Esophagus muscularis mucosa (tissue), 4 donors: Measurements from ENCODE around the gene HPS4. TPM values are rescaled to one million over a fixed set of nuclear protein-coding genes. Genes with fewer than 3 reads are reported as not detected.

Experiments
- DNase-seq: peaks from one replicate; pipeline ENCODE4 v3.0.0-alpha.2; 2017; ENCODE audit errors: extremely low spot score
- H3K27ac ChIP-seq, 4 donors: fragments of 200-600 bp; sonication (generic); replicated peaks in 1 of 4; 1 replicate in 3 of 4; 2 replicates in 1 of 4; pipeline ENCODE4 v1.5.1; 2016 to 2019; ENCODE audit warnings: mild to moderate bottlenecking in 1 of 4
- H3K27me3 ChIP-seq, 4 donors: fragments of 200-600 bp; sonication (generic); one replicate each; pipeline versions ENCODE4 v1.5.1 to v1.6.0; 2016 to 2019
- H3K36me3 ChIP-seq, 4 donors: fragments of 200-600 bp; sonication (generic); one replicate each; pipeline ENCODE4 v1.5.1; 2016 to 2019
- H3K4me1 ChIP-seq, 4 donors: fragments of 200-600 bp; sonication (generic); one replicate each; pipeline ENCODE4 v1.5.1; 2016 to 2019
- H3K4me3 ChIP-seq, 4 donors: fragments of 200-600 bp; sonication (generic); 1 replicate in 2 of 4; 2 replicates in 2 of 4; pipeline ENCODE4 v1.5.1; 2016 to 2019; ENCODE audit warnings: mild to moderate bottlenecking in 4 of 4, moderate library complexity in 1 of 4
- H3K9me3 ChIP-seq, 4 donors: fragments of 200-600 bp; sonication (generic); 1 replicate in 3 of 4; 2 replicates in 1 of 4; pipeline ENCODE4 v1.5.1; 2016 to 2019
- EP300 ChIP-seq: sonication (generic); formaldehyde crosslinking; IDR thresholded peaks from one replicate; pipeline ENCODE4 v1.6.1; 2017; ENCODE audit warnings: antibody characterized with exemption
- POLR2A ChIP-seq: fragments of 450-650 bp; IDR thresholded peaks from one replicate; pipeline ENCODE4 v1.6.1; 2017; ENCODE audit warnings: antibody characterized with exemption, moderate library complexity, mild to moderate bottlenecking, low read depth
- POLR2AphosphoS5 ChIP-seq, 2 donors: sonication (generic); formaldehyde crosslinking; IDR thresholded peaks; one replicate each; pipeline ENCODE4 v1.6.1; 2017; ENCODE audit warnings: antibody characterized with exemption in 2 of 2
- WGBS: methylation state at CpG from one replicate; pipeline ENCODE4 v1.1.5; 2018; 5-methylcytosine and 5-hydroxymethylcytosine counted together
- intact Hi-C: fragments of 100-400 bp; cut with DNase I; formaldehyde crosslinking; loops from one replicate; pipeline ENCODE4 v1.15.1; 2023
- total RNA-seq, 4 donors: library from RNA; depleted of rRNA; stranded (reverse); fragments of >200 nt; gene quantifications; one replicate each; pipeline versions ENCODE4 v1.1.0 to v1.2.1, GENCODE V29; 2016
- TF ChIP-seq, protein P1 (sequence below), 3 experiments: fragments of 200-600 bp in 2 of 3; fragments of 450-650 bp in 1 of 3; sonication (generic) in 2 of 3; IDR thresholded peaks; one replicate each; pipeline ENCODE4 v1.5.1; 2017 to 2019; ENCODE audit warnings: antibody characterized with exemption in 3 of 3, mild to moderate bottlenecking in 2 of 3, moderate library complexity in 1 of 3

Gene HPS4
- total RNA-seq, 4 donors from 2014 or later: 15.4 to 17.9 (median 17.5) TPM

DNA sequence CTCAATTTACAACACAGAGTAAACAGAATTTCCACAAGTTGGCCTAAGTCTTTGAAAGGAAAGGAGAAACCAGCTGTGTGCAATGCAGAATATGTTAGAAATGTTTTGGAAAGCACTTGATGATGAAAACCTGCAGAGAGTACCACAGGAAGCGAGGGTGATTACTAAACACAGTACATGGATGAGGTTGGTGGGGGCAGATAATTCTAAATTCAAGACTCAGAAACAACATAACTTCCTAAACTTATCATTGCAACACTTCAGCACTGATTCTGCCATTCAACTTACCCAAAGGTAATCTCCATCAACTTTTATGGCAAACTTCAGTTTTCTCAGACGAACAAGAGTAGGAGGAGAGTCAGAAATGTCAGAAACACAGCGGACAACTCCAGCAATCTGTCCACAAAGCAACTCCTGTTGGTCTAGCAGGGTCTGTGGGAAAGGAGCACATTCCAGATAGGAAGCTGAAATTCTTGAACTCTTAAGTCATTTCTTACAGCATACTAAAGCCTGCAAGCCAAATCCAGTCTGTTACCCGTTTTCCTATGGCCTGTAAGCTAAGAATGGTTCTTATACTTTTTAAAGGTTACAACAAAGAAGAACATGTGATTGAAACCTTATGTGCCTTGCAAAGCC lies 6.8 kb downstream of the HPS4 start:
- H3K36me3 ChIP-seq: peaks cover 45 to 70% (median 54%) of the 10 kb centered on the region in 4 donors

DNA sequence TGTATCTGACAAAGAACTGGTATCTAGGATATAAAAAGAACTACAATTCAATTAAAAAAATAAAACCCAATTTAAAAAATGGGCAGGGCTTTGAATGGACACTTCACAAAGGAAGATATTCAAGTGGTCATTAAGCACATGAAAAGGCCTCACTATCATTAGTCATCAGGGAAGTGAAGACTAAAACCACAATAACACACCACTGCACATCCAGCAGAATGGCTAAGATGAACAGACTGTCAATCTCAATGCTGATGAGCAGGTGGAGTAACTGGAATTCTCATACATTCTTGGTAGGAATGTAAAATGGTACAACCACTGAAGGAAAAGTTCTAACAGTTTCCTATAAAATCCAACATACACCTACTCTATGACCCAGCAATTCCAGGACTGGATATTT lies 8.9 kb downstream of the HPS4 start:
- peaks cover 63 to 85% (median 76%) of the 10 kb centered on the region in 4 donors for H3K36me3 ChIP-seq
- H3K4me3 ChIP-seq: no peak overlapping the region
- no peaks in the 10 kb centered on the region for H3K27me3 ChIP-seq
- TF ChIP-seq, protein P1, sequence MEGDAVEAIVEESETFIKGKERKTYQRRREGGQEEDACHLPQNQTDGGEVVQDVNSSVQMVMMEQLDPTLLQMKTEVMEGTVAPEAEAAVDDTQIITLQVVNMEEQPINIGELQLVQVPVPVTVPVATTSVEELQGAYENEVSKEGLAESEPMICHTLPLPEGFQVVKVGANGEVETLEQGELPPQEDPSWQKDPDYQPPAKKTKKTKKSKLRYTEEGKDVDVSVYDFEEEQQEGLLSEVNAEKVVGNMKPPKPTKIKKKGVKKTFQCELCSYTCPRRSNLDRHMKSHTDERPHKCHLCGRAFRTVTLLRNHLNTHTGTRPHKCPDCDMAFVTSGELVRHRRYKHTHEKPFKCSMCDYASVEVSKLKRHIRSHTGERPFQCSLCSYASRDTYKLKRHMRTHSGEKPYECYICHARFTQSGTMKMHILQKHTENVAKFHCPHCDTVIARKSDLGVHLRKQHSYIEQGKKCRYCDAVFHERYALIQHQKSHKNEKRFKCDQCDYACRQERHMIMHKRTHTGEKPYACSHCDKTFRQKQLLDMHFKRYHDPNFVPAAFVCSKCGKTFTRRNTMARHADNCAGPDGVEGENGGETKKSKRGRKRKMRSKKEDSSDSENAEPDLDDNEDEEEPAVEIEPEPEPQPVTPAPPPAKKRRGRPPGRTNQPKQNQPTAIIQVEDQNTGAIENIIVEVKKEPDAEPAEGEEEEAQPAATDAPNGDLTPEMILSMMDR (IDR thresholded peaks at IDR 0.05): no peak
- TF ChIP-seq EP300 (no peak), POLR2A (no peak), POLR2AphosphoS5 (IDR thresholded peaks at IDR 0.05) (no peak)
- H3K4me1 ChIP-seq: peaks cover 6 to 11% (median 7%) of the 10 kb centered on the region in 4 donors
- H3K27ac ChIP-seq: no peak overlapping the region
- H3K9me3 ChIP-seq: no peaks in the 10 kb centered on the region
- no peak for DNase-seq
- intact Hi-C loops: no loop called here

More for the DNA sequence above, 6.8 kb downstream of the HPS4 start:
- Histone ChIP-seq H3K9me3 (no peaks in the 10 kb centered on the region), H3K4me1 (peaks cover 25 to 32% (median 28%) of the 10 kb centered on the region in 4 donors), H3K4me3 (no peak overlapping the region), H3K27ac (no peak overlapping the region), H3K27me3 (no peaks in the 10 kb centered on the region)
- 83% methylated on average over 4 of the region's 4 CpGs for WGBS
- no peak for TF ChIP-seq EP300
- TF ChIP-seq, protein P1 (IDR thresholded peaks at IDR 0.05): no peak
- TF ChIP-seq POLR2A: no peak
- TF ChIP-seq POLR2AphosphoS5 (IDR thresholded peaks at IDR 0.05): no peak
- intact Hi-C loops: no loop called here
- no peak for DNase-seq

DNA sequence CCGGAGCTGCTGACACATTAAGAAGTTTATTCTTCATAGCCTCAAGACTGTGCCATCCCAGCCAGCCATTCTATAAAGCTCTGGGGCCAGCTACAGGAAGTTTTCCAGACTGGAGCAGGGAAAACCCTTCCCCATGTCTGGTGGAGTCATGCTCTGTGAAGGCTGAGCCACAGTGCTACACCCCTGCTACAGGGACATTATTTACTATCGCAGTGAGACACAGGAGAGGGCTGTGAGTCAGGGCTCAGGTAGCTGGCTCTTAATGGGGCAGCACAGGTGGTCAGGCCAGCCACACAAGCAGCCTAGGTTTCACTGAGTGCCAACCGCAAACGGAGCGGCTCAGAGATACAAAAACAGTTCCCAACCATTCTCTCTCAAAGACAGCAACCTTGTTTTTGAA lies 12.1 kb downstream of the HPS4 start:
- no peaks in the 10 kb centered on the region for H3K4me1 ChIP-seq
- no peaks in the 10 kb centered on the region for H3K9me3 ChIP-seq
- TF ChIP-seq POLR2A (no peak), EP300 (no peak), POLR2AphosphoS5 (IDR thresholded peaks at IDR 0.05) (no peak)
- TF ChIP-seq, protein P1 (IDR thresholded peaks at IDR 0.05): no peak
- H3K4me3 ChIP-seq: no peak overlapping the region
- 90% methylated on average over 5 of the region's 5 CpGs for WGBS
- H3K27me3 ChIP-seq: no peaks in the 10 kb centered on the region
- no peak overlapping the region for H3K27ac ChIP-seq
- H3K36me3 ChIP-seq: peaks cover 77 to 97% (median 90%) of the 10 kb centered on the region in 4 donors
- intact Hi-C loops: no loop called here
- no peak for DNase-seq

DNA sequence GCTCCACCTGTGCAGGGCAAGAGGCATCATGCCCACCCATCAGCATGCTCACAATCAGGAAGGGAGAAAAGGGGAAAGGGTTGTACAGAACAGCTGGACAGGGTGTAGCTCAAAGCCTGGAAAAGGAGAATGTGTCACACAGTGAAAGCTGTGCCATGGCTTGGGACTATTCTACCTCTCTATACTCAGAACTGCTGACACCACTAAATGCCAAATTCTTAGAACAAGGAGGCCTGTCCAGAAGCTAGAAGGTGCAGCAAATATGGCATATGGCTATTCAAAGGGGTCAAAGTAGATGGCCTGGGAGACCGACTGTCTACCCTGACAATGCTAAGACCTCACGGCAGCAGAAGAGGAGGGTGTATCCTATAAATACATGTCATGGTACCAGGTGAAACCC lies 12.8 kb downstream of the HPS4 start:
- H3K36me3 ChIP-seq: peaks cover 74 to 97% (median 89%) of the 10 kb centered on the region in 4 donors
- WGBS: 87% methylated on average over 2 of the region's 2 CpGs
- H3K4me3 ChIP-seq: no peak overlapping the region
- no peaks in the 10 kb centered on the region for H3K27me3 ChIP-seq
- no peak for TF ChIP-seq EP300
- TF ChIP-seq POLR2AphosphoS5 (IDR thresholded peaks at IDR 0.05): no peak
- TF ChIP-seq, protein P1 (IDR thresholded peaks at IDR 0.05): no peak
- TF ChIP-seq POLR2A: no peak
- DNase-seq: no peak
- H3K27ac ChIP-seq: no peak overlapping the region
- intact Hi-C loops: no loop called here
- no peaks in the 10 kb centered on the region for H3K4me1 ChIP-seq
- H3K9me3 ChIP-seq: no peaks in the 10 kb centered on the region

DNA sequence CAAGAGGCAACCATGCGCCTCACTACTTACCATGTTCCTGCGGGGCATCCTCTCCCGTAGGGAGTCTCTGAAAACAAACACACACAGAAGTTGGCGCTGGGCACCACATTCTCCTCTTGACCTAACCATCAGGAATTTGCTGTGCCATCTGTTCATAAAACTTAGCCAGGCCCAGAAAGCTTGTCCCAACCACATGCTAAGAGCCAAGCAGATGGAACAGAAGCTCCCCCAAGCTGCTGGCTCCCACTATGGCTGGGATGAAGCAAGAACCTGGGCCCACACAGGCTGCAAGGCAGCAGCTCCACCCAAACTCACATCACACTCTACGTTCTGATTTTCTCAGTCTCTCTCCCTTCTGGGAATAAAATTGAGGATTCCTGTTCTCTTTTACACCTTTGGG lies 17.4 kb downstream of the HPS4 start:
- Histone ChIP-seq H3K9me3 (no peaks in the 10 kb centered on the region), H3K36me3 (peaks cover 65 to 100% (median 91%) of the 10 kb centered on the region in 4 donors), H3K27me3 (no peaks in the 10 kb centered on the region), H3K4me1 (peaks cover 0 to 11% (median 3%) of the 10 kb centered on the region in 4 donors), H3K4me3 (no peak overlapping the region), H3K27ac (no peak overlapping the region)
- no peak for DNase-seq
- WGBS: 85% methylated on average over 5 of the region's 5 CpGs
- intact Hi-C loops: no loop called here
- no peak for TF ChIP-seq POLR2AphosphoS5 (IDR thresholded peaks at IDR 0.05)
- no peak for TF ChIP-seq EP300
- no peak for TF ChIP-seq POLR2A
- TF ChIP-seq, protein P1 (IDR thresholded peaks at IDR 0.05): no peak
